ENCODE results near the gene ZNF17.

ZNF17 gene

DNA sequence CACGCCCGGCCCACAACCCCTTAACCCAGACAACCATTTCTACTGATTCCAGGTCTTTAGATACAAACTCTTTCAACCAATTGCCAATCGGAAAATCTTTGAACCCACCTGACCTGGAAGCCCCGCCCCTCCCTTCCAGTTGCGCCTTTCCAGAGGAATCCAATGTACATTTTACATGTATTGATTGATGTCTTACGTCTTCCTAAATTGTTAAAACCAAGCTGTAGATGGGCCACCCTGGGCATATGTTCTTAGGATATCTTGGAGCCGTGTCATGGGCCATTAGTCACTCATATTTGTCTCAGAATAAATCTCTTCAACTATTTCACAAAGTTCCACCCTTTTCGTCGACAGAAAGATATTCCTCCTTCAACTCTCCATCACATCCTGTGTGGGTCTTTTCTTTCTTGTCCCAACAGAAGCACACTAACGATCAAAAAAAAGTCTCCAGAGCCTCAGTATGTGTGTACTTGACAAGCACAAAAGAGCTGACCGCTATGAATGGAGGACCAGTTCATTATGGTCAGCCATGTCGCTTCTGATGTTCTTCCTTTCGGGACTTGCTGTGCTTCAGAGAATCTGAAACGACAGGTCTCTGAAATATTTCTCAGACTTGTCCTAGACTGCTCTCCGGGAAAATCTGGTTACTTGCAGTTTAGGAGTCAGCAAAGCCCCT, 23.6 kb downstream of the ZNF17 start:
- peak; percentile 11 for DNase-seq (ENCODE audit: low read depth)
- peak overlapping the region; percentile 91 for H3K4me3 ChIP-seq (ENCODE audit: low read length)
- TF ChIP-seq, protein P1, sequence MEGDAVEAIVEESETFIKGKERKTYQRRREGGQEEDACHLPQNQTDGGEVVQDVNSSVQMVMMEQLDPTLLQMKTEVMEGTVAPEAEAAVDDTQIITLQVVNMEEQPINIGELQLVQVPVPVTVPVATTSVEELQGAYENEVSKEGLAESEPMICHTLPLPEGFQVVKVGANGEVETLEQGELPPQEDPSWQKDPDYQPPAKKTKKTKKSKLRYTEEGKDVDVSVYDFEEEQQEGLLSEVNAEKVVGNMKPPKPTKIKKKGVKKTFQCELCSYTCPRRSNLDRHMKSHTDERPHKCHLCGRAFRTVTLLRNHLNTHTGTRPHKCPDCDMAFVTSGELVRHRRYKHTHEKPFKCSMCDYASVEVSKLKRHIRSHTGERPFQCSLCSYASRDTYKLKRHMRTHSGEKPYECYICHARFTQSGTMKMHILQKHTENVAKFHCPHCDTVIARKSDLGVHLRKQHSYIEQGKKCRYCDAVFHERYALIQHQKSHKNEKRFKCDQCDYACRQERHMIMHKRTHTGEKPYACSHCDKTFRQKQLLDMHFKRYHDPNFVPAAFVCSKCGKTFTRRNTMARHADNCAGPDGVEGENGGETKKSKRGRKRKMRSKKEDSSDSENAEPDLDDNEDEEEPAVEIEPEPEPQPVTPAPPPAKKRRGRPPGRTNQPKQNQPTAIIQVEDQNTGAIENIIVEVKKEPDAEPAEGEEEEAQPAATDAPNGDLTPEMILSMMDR (conservative IDR thresholded peaks at IDR 0.05; ENCODE audit: low read length): no peak

DNA sequence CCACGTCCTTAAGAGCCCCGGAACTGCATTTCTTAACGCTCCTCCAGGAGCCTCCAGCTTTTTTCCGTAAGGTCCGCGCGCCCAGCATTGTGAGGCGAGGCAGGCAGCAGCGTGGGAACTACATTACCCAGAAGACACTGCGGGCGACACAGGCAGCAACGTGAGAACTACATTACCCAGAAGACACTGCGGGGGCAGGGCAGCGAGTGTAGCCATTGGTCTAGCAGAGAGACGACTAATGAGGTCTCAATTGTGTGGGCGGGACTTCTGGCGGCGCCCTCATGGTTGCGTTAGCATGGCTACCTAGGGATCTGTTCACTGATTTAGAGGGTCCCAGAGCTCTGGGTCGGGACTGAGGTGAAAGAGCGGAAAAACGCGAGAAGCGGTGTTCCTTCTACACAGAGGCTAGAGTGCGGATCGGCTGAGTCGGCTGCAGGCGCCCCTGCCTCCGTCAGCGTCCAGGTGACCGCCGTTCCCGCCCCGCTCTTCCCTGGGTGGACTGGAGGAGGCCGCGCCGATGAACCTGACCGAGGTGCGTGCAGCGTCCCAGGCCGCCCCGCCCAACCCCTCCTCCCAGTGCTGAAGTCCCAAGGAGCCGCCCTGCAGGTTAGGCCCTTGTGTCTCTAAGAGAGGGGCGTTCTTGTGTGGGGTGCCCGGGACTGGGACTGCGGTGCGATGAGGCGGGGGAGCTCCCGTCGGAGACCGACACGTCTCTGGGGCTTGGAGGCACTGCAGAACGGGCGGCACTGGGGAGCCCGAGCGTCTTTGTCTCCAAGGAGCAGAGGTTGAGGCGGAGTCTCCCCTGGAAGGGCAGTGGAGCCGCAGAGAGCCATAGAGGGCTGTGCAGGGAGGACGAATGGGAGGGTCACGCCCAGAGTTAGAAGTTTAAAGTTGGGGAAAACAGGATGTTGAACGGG, 24.4 kb downstream of the ZNF17 start, which contains the start of gene ZNF749:
TSS of gene ZNF749 (plus strand) at position 264 of the 917 bp plus-strand sequence. CDS start at position 518, 254 bp downstream.
- TF ChIP-seq, protein P1 (conservative IDR thresholded peaks at IDR 0.05; ENCODE audit: low read length): no peak
- DNase-seq (ENCODE audit: low read depth): peak; percentile 97
- H3K4me3 ChIP-seq (ENCODE audit: low read length): peak within 1 kb of the TSS; percentile 91

- TF ChIP-seq, protein P1 (conservative IDR thresholded peaks at IDR 0.05; ENCODE audit: low read length): no peak
- H3K4me3 ChIP-seq (ENCODE audit: low read length): peak overlapping the region; percentile 91
- DNase-seq (ENCODE audit: low read depth): no peak
These were observed 25.5 kb downstream of the ZNF17 start for GRCh38 chr19:57436417-57436816.

- TF ChIP-seq, protein P1 (conservative IDR thresholded peaks at IDR 0.05; ENCODE audit: low read length): no peak
- peak; percentile 9 for DNase-seq (ENCODE audit: low read depth)
- H3K4me3 ChIP-seq (ENCODE audit: low read length): no peak overlapping the region
These were observed 27.0 kb downstream of the ZNF17 start for GRCh38 chr19:57437931-57438330.

GRCh38 chr19:57438925-57439324, 28.0 kb downstream of the ZNF17 start:
- H3K4me3 ChIP-seq (ENCODE audit: low read length): no peak overlapping the region
- TF ChIP-seq, protein P1 (conservative IDR thresholded peaks at IDR 0.05; ENCODE audit: low read length): no peak
- no peak for DNase-seq (ENCODE audit: low read depth)

DNA sequence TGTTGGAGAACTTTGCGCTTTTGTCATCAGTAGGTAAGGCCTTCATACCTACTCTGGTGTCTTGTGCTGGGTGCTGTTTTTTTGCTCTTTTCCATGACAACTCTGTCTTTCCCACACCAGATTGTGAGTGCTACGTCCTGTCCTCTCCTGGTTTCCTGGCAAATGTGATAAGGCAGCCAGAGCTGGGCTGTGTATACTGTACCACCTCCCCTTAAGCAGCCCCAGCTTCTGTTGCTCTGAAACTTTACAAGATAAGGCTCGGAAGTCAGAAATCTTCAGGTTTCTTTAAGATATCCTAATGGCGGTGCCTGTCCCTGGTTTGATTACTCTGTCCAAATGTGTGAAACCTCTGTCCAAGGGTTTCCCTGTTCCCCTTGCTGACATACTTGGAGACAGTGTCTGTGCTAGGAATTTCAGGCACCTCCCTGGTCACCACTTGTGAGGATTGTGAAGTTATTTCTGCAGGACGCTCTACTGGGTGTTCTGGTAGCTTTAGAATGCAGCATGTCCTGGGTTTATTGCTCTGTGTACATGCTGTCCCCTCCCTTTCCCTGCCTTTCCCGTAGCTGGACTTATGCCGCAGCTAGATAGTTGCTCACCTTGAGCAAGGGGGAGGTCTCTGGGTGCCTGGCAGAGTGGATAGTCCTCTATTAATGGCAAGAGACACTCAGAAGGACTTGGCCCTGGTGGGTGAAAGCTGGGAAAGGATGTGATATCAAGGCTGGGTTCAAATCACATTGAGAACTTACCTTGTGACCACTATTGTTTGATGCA, 31.2 kb downstream of the ZNF17 start:
- DNase-seq (ENCODE audit: low read depth): no peak
- TF ChIP-seq, protein P1 (conservative IDR thresholded peaks at IDR 0.05; ENCODE audit: low read length): no peak
- H3K4me3 ChIP-seq (ENCODE audit: low read length): no peak overlapping the region
